ENCODE measurements around the gene NHERF2. TPM values are rescaled to one million over a fixed set of nuclear protein-coding genes. Genes with fewer than 3 reads are reported as not detected.

The NHERF2 gene
- total RNA-seq, 4 donors from 2014 or later = 52.8 to 166 (median 84.9) TPM

GRCh38 chr16:1991588-1991947 is 35.1 kb upstream of the NHERF2 start:
- no peak for ATAC-seq (ENCODE audit: low FRiP score)
- TF ChIP-seq, protein P1, sequence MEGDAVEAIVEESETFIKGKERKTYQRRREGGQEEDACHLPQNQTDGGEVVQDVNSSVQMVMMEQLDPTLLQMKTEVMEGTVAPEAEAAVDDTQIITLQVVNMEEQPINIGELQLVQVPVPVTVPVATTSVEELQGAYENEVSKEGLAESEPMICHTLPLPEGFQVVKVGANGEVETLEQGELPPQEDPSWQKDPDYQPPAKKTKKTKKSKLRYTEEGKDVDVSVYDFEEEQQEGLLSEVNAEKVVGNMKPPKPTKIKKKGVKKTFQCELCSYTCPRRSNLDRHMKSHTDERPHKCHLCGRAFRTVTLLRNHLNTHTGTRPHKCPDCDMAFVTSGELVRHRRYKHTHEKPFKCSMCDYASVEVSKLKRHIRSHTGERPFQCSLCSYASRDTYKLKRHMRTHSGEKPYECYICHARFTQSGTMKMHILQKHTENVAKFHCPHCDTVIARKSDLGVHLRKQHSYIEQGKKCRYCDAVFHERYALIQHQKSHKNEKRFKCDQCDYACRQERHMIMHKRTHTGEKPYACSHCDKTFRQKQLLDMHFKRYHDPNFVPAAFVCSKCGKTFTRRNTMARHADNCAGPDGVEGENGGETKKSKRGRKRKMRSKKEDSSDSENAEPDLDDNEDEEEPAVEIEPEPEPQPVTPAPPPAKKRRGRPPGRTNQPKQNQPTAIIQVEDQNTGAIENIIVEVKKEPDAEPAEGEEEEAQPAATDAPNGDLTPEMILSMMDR (IDR thresholded peaks at IDR 0.05) = no peak
- no peak for DNase-seq (ENCODE audit: low spot score)

- peak; percentile 89 for DNase-seq (ENCODE audit: low spot score)
- peak; percentile 74 for ATAC-seq (ENCODE audit: low FRiP score)
- TF ChIP-seq, protein P1 (IDR thresholded peaks at IDR 0.05) = no peak
These were observed 34.6 kb upstream of the NHERF2 start for GRCh38 chr16:1991948-1992703.

GRCh38 chr16:1992704-1993317 is 33.9 kb upstream of the NHERF2 start:
- ATAC-seq (ENCODE audit: low FRiP score) = no peak
- no peak for DNase-seq (ENCODE audit: low spot score)
- TF ChIP-seq, protein P1 (IDR thresholded peaks at IDR 0.05) = no peak

- ATAC-seq (ENCODE audit: low FRiP score) (peak; percentile 4), DNase-seq (ENCODE audit: low spot score) (no peak)
- TF ChIP-seq, protein P1 (IDR thresholded peaks at IDR 0.05) = no peak
These were observed 33.0 kb upstream of the NHERF2 start for GRCh38 chr16:1993731-1994131.

DNA sequence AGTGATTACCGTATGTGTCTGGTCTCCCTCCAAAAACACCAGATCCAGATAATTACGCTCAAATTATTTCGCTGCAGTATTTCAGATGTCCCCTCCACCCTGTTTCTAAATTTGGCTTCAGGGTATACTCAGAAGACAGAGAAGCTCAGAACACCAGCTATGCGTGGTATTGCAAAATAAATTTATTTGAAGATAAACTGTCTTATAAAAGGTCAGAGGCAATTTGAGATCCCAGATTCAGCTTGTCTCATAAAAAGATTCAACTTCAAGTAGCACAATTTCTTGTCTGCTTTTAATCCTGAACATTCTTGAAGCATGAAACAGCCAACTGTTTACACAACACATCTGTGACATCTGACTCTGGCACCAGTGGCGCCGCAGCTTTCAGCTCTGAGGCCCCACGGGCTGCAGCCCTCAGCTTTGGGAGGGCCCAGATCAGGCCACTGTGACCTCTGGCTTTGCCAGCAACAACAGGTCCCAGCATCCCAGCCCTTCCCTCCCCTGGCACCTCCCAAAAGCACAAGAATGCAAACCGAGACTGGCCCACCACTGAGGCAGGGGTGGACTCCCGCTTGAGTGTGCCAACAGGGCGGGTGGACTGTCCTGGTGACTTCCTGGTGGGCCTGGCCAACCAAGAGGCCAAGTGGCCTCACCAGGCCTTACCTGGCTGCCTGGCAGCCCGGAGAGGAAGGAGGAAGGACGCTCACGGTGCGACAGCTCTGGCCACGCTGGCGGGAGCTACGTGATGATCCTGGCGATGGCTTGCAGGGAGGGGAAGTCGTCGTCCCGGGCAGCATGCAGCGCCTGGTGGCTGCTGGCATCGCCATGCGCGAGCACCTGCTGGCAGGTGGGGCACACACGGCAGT is 29.0 kb upstream of the NHERF2 start:
- no peak for ATAC-seq (ENCODE audit: low FRiP score)
- DNase-seq (ENCODE audit: low spot score) = no peak
- TF ChIP-seq, protein P1 (IDR thresholded peaks at IDR 0.05) = no peak

- ATAC-seq (ENCODE audit: low FRiP score) (no peak), DNase-seq (ENCODE audit: low spot score) (no peak)
- TF ChIP-seq, protein P1 (IDR thresholded peaks at IDR 0.05) = no peak
These were observed 28.3 kb upstream of the NHERF2 start for GRCh38 chr16:1998360-1998835.

Data from omental fat pad (tissue), 4 donors.